IPS-15b (cell line): ENCODE measurements around the gene UBASH3B.
A peak's percentile ranks its signal among the peaks of the same experiment; 100 is the strongest.
"Not testable (repeated sequence)": the region's sequence is repeated elsewhere in the genome, so short reads cannot be mapped to it uniquely, and the experiment has no call there.

ENCODE experiments used
- H3K27me3 ChIP-seq: one replicate; pipeline ENCODE4 v1.6.1; 2013; ENCODE audit warnings: low read length; ENCODE audit not compliant: control insufficient read depth, insufficient read depth
- H3K36me3 ChIP-seq: one replicate; pipeline ENCODE4 v1.6.1; 2013; ENCODE audit warnings: low read length; ENCODE audit not compliant: control insufficient read depth, insufficient read depth
- H3K4me1 ChIP-seq: one replicate; pipeline ENCODE4 v1.6.1; 2013; ENCODE audit warnings: mild to moderate bottlenecking, low read length; ENCODE audit not compliant: control insufficient read depth, insufficient read depth
- H3K4me3 ChIP-seq: one replicate; pipeline ENCODE4 v1.5.1; 2013; ENCODE audit warnings: low read depth, low read length
- H3K9ac ChIP-seq: one replicate; pipeline ENCODE4 v1.6.1; 2013; ENCODE audit warnings: low read depth, mild to moderate bottlenecking, low read length
- H3K9me3 ChIP-seq: one replicate; pipeline ENCODE4 v1.6.1; 2013; ENCODE audit warnings: mild to moderate bottlenecking, low read length; ENCODE audit not compliant: control insufficient read depth, insufficient read depth

The UBASH3B gene

GRCh38 chr11:122655527-122656072, at the start of gene UBASH3B:
TSS of gene UBASH3B (plus strand) at chr11:122655722. CDS start at chr11:122656050, 328 bp downstream.
- Histone ChIP-seq H3K4me3 (peak within 1 kb of the TSS; percentile 89), H3K4me1 (peaks cover 5% of the 10 kb centered on the region), H3K36me3 (no peaks in the 10 kb centered on the region), H3K9ac (peak within 1 kb of the TSS; percentile 60), H3K9me3 (no peaks in the 10 kb centered on the region), H3K27me3 (peaks cover 28% of the 10 kb centered on the region)

- not testable (repeated sequence) for H3K36me3 ChIP-seq, H3K9ac ChIP-seq, H3K27me3 ChIP-seq, H3K4me1 ChIP-seq, H3K9me3 ChIP-seq, H3K4me3 ChIP-seq
These were observed 48.4 kb upstream of the UBASH3B start for GRCh38 chr11:122607162-122607561.

GRCh38 chr11:122612123-122612824, 43.2 kb upstream of the UBASH3B start:
- no peak overlapping the region for H3K4me3 ChIP-seq
- no peaks in the 10 kb centered on the region for H3K27me3 ChIP-seq
- H3K9me3 ChIP-seq, result no peaks in the 10 kb centered on the region
- H3K9ac ChIP-seq, result no peak overlapping the region
- H3K36me3 ChIP-seq, result no peaks in the 10 kb centered on the region
- H3K4me1 ChIP-seq, result no peaks in the 10 kb centered on the region

- Histone ChIP-seq H3K9me3 (no peaks in the 10 kb centered on the region), H3K9ac (no peak overlapping the region), H3K4me1 (no peaks in the 10 kb centered on the region), H3K36me3 (no peaks in the 10 kb centered on the region), H3K4me3 (no peak overlapping the region), H3K27me3 (no peaks in the 10 kb centered on the region)
These were observed 38.8 kb upstream of the UBASH3B start for GRCh38 chr11:122616718-122617117.

- H3K9ac ChIP-seq, result no peak overlapping the region
- H3K36me3 ChIP-seq, result no peaks in the 10 kb centered on the region
- H3K9me3 ChIP-seq, result no peaks in the 10 kb centered on the region
- H3K4me3 ChIP-seq, result no peak overlapping the region
- no peaks in the 10 kb centered on the region for H3K4me1 ChIP-seq
- H3K27me3 ChIP-seq, result no peaks in the 10 kb centered on the region
These were observed 38.2 kb upstream of the UBASH3B start for GRCh38 chr11:122617297-122617696.

- H3K4me3 ChIP-seq, result no peak overlapping the region
- no peaks in the 10 kb centered on the region for H3K9me3 ChIP-seq
- H3K27me3 ChIP-seq, result no peaks in the 10 kb centered on the region
- no peak overlapping the region for H3K9ac ChIP-seq
- H3K4me1 ChIP-seq, result no peaks in the 10 kb centered on the region
- H3K36me3 ChIP-seq, result no peaks in the 10 kb centered on the region
These were observed 37.6 kb upstream of the UBASH3B start for GRCh38 chr11:122617926-122618325.

- no peaks in the 10 kb centered on the region for H3K4me1 ChIP-seq
- no peak overlapping the region for H3K9ac ChIP-seq
- H3K27me3 ChIP-seq, result no peaks in the 10 kb centered on the region
- H3K9me3 ChIP-seq, result no peaks in the 10 kb centered on the region
- H3K4me3 ChIP-seq, result no peak overlapping the region
- H3K36me3 ChIP-seq, result no peaks in the 10 kb centered on the region
These were observed 36.6 kb upstream of the UBASH3B start for GRCh38 chr11:122618927-122619326.

GRCh38 chr11:122619757-122620156, 35.8 kb upstream of the UBASH3B start:
- Histone ChIP-seq H3K27me3 (no peaks in the 10 kb centered on the region), H3K4me3 (no peak overlapping the region), H3K9me3 (no peaks in the 10 kb centered on the region), H3K9ac (no peak overlapping the region), H3K36me3 (no peaks in the 10 kb centered on the region), H3K4me1 (no peaks in the 10 kb centered on the region)

- H3K4me3 ChIP-seq, H3K27me3 ChIP-seq, H3K9ac ChIP-seq, H3K9me3 ChIP-seq, H3K4me1 ChIP-seq, H3K36me3 ChIP-seq: not testable (repeated sequence)
These were observed 30.0 kb upstream of the UBASH3B start for GRCh38 chr11:122625501-122625900.

GRCh38 chr11:122625976-122626665, 29.4 kb upstream of the UBASH3B start:
- H3K4me1 ChIP-seq, result no peaks in the 10 kb centered on the region
- H3K9ac ChIP-seq, result no peak overlapping the region
- H3K4me3 ChIP-seq, result no peak overlapping the region
- H3K9me3 ChIP-seq, result no peaks in the 10 kb centered on the region
- no peaks in the 10 kb centered on the region for H3K27me3 ChIP-seq
- no peaks in the 10 kb centered on the region for H3K36me3 ChIP-seq

GRCh38 chr11:122627745-122628144, 27.8 kb upstream of the UBASH3B start:
- Histone ChIP-seq H3K4me3 (no peak overlapping the region), H3K9ac (no peak overlapping the region), H3K9me3 (no peaks in the 10 kb centered on the region), H3K4me1 (no peaks in the 10 kb centered on the region), H3K36me3 (no peaks in the 10 kb centered on the region), H3K27me3 (no peaks in the 10 kb centered on the region)
